EL (cell line): ENCODE measurements around the gene ZNF335.
"Not testable (repeated sequence)": the region's sequence is repeated elsewhere in the genome, so short reads cannot be mapped to it uniquely, and the experiment has no call there.

Experiments used
- DNase-seq: peaks from one replicate; pipeline ENCODE4 v3.0.0-alpha.2; 2016

Gene ZNF335

GRCh38 chr20:45931680-45932079, 40.3 kb downstream of the ZNF335 start:
- not testable (repeated sequence) for DNase-seq

- no peak for DNase-seq
These were observed 44.7 kb downstream of the ZNF335 start for GRCh38 chr20:45927071-45927878.

DNA sequence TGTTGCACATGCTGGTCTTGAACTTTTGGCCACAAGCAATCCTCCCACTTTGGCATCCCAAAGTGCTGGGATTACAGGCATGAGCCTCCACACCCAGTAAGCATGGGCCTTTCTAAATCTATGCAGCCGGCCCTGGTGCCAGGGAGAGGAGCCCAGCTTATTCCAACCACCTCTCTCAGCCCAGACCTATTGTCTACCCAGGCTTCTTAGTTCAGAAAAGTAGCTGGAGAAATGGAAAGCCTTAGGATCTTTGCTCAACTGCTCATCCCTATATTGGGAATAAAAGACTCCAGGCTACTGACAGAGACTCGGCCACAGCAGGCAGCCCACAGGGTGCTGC, 45.3 kb downstream of the ZNF335 start:
- no peak for DNase-seq

GRCh38 chr20:45925821-45926506, 46.0 kb downstream of the ZNF335 start:
- no peak for DNase-seq

GRCh38 chr20:45924391-45925261, 47.4 kb downstream of the ZNF335 start:
- DNase-seq: no peak

GRCh38 chr20:45921337-45922189, 50.4 kb downstream of the ZNF335 start:
- DNase-seq: no peak

- DNase-seq: no peak
These were observed 51.3 kb downstream of the ZNF335 start for GRCh38 chr20:45920462-45921336.

- peak; percentile 33 for DNase-seq
These were observed 52.2 kb downstream of the ZNF335 start for GRCh38 chr20:45919542-45920399.

GRCh38 chr20:45918779-45919537, 53.0 kb downstream of the ZNF335 start:
- DNase-seq: no peak

GRCh38 chr20:45918182-45918737, 53.7 kb downstream of the ZNF335 start:
- DNase-seq: no peak

DNA sequence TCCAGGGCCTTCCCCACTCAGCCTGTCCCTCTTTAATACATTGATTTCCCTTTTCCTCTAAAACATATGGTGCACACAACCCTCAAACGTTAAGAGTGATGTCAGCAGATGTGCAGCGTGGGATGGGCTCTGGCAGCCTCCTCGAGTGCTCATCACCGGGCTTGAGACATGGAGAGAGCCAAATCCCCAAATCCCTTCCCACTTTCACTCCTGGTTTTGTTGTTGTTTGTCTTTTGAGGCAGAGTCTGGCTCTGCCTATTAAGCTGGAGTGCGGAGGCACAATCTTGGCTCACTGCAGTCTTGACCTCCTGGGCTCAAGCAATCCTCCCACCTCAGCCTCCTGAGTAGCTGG, 54.2 kb downstream of the ZNF335 start:
- no peak for DNase-seq

- no peak for DNase-seq
These were observed 58.9 kb downstream of the ZNF335 start for GRCh38 chr20:45913116-45913515.

DNA sequence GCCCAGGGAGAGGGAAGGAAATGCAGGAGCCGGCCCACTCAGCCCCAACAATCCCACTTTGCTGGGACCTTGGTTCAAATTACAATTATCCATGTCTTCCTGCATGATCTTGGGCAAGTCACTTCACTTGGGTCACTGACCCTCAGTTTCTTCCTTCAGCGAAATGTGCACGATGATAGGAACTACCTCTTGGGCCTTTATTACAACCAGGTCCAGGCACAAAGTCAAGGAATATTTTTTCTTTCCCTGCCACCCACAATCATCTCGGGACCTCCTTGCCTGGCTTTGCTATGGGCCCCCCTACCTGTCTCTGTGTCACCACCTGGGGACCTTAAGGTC, 59.7 kb downstream of the ZNF335 start:
- DNase-seq: no peak

DNA sequence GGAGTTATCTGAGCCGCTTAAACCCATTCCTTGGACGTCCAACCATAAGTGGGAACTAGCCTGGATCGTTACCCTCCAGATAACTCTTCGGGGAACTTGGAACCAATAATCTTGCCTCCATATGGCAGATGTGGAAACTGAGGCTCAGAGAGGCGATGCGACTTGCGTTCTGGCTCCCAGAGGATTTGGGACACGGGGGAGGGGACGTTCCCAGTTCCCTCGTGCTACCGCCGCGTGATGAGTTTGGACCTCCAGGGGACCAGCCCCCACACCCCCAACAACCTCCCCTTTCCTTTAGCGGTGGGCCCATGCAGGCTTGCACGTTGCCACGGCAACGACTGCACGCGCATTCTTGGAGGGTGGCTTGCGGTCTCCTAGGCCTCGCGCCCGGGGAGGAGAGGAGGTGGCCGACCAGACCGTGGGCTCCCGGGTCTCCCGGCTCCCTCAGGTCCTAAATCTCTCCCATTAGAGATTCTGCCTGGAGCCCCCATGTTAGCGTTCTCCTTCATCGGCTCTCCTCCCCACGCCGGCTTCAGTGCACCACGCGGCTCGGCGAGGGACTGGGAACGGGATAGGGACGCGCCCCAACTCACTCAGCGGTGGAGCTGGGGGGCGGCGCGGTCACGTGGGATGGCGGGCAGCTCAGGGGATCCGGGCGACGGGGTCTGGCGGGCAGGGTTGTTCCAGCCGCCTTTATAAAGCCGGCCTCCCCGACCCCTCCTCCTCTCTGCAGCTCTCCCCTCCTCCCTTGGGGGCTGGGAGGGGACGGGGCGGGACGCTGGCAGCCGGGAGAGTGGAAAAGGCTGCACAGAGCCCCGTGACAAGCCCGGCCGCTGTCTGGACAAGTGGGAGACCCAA, 60.3 kb downstream of the ZNF335 start, which contains the start of gene PLTP:
TSS of gene PLTP (minus strand) at position 670 of the 858 bp plus-strand sequence. CDS start 703 bp downstream, outside the sequence.
- peak; percentile 69 for DNase-seq

DNA sequence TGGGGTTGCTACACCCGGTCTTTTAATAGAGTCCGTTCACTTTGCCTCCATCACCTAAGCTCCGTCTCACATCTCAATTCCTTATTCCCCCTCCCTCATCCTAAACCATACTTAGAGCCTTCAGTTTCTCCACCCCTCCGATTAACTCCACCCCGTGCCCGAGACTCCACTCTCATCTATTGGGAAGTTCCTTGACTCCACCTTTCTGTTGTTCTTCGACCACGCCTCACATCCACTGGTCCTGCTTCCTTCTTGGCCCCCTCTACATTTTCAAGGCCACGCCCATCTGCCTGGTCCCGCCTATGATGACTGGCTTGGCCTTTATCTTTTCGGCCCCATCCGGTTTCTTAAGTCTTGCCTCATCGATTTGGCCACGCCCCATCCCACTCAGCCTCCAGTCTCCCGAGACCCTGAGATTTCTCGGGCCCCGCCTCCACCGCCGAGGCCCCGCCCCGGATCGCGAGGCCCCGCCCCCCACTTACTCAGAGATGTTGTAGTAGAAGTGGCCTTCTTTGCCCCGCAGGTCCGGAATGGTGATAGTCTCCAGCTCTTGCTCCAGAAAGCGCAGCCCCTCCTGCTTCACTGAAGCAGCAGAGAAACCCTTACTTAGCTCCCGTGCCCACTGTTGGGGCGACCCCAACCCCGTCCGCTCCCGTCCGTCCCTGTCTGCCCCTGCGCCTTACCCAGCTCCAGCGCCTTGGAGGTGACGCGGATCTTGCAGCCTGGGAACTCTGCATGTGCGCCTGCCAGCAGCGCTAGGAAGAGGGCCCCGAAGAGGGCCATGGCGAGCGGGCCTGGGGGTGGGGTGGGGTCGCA, 61.1 kb downstream of the ZNF335 start:
- DNase-seq: peak; percentile 100

DNA sequence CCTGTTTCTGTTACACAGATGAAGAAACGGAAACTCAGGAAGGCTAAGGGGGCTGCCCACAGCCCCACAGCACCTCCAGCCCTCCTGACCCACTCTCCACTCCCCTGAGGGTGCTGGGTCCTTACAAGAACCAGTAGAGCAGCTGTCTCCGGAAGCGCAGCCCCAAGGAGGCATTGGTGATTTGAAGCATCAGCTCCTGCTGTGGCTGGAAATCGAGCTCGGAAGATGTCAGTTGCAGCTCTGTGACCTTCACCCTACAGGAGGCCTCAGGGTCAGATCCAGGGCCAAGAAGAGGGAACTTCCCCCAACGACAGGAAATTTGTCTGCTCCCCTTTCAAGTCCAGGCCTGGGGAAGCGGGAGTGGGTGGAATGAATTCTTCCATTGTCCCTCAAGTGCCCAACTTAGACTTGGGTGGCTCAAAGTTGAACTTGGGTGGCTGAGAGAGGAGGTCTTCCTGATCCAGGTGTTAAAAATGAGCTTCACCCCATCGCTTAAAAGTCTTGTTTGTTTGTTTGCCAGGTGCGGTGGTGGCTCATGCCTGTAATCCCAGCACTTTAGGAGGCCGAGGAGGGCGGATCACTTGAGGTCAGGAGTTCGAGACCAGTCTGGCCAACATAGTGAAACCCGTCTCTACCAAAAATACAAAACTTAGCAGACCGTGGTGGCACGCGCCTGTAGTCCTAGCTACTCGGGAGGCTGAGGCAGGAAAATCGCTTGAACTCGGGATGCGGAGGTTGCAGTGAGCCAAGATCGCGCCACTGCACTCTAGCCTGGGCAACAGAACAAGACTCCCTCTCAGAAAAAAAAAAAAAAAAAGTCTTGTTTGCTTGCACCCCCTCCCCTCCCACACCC, 62.0 kb downstream of the ZNF335 start:
- DNase-seq: no peak
